COR-L47 (cell line): ENCODE results near the gene COL18A1.

Source experiments
- DNase-seq: peaks from one replicate; lab custom pipeline; 2025; lab: John Stamatoyannopoulos, UW

The COL18A1 gene

DNA sequence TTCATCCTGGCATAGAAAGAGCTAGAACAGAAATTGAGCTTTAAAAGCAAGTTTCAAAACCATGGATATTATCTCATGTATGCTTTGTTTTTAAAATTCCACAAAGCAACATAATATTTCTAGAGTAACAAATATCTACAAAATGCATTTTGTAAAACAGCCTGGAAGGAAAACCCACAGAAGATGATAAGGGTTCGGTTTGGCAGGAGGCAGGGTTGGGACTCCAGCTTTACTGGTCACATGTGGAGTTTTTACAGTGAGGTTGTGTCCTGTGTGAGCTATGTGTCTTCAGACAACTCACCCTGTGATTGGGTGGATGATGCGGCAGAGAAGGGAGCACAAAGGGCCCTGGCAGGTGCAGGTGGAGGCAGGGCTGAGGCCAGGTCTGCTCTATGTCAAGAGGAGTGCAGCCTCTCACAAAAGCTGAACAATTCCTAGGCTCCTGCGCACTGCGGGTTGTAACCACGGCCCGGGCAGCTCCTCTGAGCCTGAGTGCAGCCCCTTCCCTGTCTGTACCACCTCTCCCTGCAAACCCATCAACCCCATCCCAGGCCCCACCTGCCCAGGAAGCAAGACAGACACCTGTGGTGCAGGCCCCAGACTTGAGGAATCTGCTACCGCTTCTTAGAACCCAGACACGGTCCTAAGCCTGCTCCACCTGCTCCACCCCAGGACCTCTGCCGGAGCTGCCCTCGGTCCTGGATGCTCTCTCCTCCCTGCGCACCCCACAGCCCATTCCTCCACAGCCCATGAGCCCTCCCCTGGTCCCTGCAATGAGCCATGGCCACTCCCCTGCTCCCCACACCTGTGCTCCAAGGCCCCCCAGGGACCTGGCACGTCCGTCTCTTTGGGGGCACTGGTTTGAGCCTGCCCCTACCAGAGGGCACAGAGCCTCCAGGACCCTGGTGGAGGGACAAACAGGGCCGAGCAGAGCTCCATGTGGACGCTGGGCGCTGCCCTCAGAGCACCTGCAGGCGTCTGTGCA, 2.8 kb upstream of the COL18A1 start:
- DNase-seq, result no peak

DNA sequence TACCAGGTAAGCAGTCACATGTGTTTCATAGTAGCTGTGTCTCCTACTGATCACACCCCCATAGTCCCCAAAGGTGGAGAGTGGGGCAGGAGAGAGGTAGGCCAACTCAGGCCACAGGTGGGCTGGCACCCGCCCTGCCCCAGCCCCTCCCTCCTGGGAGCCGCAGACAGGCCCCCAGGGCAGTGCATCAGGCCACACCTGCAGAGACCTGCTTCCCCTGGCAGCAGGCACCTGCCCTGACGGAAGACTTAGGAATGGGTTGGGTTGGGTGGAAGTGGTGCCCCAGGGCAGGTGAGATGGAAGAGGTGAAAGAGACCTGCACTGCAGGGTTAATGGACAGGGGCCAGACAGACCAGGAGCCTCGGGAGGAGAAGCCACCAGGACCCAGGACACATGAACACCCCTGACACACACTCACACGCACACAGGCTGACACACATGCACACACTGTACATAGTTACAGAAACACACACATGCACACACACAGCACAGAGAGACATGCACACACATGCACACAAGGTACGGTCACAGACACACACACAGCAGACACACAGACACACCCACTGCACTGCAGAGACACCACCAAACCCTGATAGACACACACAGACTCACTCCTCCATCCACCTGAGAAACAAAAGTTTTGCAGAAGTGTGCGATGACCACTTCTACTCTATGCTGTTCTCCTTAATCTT, 1.7 kb upstream of the COL18A1 start:
- no peak for DNase-seq

DNA sequence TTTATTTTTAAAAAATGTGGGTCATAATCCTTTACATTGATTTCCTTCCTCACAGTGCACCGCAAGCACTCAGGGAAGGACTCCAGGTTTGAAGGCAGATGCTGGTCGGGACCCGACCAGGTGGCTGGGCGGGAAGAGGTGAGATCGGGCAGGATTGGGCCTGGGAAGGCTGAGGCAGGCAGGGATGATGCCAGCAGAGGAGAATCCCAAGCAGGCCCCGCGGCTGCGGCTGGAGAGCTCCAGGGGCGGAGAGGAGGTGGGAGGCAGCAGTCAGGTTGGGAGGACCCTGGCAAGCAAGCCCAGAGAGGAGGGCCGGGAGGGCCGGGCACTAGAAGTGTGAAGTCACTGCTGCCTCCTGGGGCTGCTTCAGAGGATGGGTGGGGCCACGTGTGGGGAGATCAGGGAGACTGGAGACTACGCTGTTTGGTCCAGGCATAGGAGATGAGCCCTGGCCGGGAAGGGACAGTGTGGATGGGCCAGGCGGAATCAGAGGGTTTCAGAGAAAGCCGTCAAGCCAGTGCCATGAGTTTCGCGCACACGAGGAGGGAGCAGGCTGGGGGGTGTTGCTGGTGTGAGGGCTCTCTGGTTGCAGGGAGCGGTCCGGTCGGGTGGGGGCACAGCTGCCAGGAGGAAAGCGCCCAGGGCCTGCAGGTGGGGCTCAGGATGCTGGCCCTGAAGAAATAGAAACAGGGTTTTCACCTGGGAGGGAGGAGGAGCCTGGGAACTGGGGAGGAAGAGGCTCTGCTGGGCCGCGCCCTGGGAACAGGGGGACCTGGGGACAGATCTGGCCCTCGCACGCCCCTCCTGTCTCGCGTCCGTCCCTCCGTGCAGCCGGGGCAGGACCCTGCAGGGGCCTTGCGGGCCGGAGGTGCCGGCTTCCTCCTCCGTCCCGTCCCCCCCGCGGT, 888 bp upstream of the COL18A1 start:
- DNase-seq, result no peak

GRCh38 chr21:45405271-45405818, 380 bp downstream of the COL18A1 start:
- no peak for DNase-seq

DNA sequence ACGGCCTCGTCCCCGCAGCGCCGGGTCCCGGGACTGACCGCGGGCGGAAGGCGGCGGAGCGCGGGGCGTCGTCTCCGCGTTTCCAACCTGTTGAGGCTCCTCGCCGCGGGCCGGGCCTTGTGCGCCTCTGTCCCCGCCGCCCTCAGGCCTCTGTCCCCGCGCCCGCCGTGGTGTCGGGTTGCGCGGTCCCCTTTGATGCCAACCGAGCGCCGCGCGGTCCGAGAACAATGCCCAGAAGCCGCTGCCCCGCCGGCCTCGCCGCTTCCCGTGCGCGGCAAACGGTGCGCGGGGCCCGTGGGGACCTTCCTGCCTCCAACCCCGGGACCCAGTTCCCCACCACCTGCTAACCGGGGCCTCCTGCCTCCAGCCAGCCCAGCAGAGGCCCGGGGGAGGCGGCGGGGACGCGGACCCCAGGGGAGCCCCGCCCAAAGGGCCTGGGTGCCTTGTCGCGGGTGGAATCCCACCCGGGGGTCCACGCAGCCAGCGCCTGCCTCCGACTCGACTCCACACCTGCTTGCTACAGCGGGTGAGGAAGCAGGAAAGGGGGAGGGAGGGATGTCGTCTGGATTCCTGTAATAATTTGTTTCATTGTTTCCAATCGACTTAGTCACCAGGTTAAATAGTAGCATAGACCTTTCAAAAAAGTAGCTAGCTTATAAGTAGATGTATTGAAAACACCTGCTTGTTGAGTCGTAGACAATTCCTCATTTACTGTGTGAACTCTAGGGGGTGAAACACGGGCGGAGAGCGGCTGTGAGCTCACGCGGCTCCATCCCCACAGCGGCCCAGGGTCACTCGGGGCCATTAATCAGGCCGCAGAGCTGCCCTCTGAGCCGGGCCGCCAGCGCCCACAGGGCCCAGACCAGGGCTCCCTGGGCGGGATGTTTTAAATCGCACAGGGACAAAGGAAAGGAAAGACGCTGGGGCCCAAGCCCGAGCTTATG, 1.1 kb downstream of the COL18A1 start:
- no peak for DNase-seq

- no peak for DNase-seq
Observed at GRCh38 chr21:45406801-45407628, 2.0 kb downstream of the COL18A1 start.

DNA sequence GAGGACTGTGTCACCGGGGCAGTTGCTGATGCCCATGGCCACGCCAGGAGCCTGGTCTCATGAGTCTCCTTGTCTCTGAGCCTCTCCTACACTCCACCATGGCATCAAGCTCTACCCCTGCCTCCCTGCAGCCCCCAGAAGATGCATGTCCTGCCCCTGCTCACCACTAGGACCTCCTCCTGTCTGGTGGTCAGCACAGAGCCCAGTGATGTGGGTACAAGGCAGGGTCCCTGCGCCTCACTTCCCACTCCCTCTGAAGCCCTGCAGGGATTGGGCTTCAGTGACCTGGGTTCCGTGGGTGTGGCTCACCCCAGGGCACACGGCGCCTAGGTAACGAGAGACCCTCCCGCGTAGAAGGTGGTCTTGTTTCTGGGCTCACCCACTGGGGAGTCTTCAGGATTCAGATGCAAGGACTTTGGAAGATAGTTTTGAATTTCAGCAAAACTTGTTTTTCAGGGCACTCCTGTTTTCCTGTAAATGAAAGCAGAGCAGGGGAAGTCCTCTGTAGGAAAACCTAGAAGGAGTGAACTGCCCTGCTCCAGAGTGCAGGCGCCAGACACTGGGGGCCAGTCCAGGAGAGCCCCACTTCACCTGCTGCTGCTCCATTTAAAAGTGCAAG, 2.8 kb downstream of the COL18A1 start:
- DNase-seq, result no peak

DNA sequence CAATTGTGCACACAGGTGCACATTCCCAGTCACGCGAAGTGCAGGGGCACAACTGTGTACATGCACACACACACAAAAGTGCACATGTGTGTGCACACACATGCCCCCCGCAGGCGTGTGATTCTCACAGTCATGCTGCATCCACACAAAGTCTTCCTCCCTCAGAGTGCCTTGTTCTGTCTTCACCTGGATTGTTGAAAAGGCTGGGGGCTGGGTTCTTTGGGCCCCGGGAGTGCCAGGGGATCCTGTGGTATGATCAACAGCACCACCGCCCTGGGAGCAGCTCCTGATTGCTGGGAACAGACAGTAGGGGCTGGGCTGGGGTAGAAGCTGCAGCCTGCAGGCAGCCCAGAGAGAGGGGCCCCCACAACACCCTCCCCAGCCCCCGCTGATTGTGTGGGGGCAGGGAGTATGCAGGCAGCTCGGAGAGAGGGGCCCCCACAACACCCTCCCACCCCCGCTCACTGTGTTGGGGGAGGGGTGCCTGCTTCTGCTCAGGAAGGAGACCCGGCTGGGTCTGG, 3.4 kb downstream of the COL18A1 start:
- DNase-seq, result no peak

DNA sequence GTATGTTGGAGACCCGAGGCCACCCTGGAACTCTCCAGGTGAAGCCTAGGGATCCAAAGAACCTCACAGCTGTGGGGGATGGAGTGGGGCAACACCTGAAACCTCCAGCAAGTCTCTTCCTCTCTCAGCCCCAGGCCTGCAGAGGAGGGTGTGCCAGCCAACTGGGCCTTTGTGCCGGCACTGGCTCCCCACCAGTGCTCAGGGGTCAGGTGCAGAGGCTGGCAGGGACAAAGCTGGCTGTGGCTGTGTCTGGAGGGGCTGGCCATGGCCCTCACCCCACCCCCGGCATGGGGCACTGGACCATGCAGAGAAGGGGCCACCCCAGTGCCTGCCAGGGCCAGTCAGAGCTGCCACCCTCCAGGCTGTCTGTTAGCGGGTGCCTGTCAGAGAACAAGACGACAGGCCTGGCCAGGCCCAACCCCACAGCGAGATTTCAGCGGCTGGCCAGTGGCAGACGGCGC, 3.9 kb downstream of the COL18A1 start:
- DNase-seq, result no peak

- no peak for DNase-seq
Observed at GRCh38 chr21:45409466-45410150, 4.6 kb downstream of the COL18A1 start.

- no peak for DNase-seq
Observed at GRCh38 chr21:45410151-45410864, 5.3 kb downstream of the COL18A1 start.

DNA sequence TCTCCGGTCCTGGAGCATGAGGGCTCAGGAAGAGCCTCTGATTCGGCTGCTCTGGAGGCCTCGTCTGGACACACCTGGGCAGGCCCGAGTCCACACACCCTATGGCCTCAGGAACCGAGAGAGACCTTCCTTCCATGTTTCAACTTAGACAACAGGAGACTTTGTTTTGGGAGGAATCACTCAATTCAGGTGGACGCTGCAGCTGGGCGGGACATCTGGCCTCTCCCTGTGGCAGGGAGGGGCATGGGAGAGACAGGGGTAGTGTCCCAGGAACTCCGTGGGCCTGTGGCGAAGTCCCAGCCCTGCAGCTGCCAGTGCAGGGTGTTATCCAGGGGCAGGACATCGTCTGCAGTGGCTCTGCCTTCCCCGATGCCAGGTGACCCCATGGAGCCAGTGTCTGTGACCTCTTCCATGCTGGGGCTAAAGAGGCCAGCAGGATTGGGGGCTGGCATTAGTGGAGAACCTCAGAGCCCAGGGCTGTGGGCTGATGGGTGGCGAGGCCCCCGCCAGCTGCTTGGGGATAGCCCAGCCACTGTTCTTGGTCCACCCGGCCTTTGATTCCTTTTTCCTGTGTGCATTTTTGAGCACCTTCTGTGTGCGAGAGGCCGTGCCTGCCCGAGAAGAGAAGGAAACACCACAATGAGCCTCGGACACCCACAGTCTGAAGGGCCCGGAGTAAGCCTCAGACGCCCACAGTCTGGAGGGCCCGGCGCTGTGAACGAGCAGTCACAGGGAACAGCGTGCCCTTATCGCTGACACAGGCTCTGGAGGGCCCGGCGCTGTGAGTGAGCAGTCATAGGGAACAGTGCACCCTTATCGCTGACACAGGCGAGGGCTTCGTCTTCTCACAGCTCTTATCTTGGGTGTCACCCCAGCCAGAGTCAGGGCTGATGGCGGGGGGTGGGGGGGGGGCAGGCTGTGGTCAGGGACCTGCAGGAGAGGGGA, 6.2 kb downstream of the COL18A1 start:
- no peak for DNase-seq

GRCh38 chr21:45411810-45412206, 6.8 kb downstream of the COL18A1 start:
- no peak for DNase-seq

GRCh38 chr21:45412491-45412890, 7.5 kb downstream of the COL18A1 start:
- no peak for DNase-seq

GRCh38 chr21:45412909-45413611, 8.1 kb downstream of the COL18A1 start:
- DNase-seq, result no peak

DNA sequence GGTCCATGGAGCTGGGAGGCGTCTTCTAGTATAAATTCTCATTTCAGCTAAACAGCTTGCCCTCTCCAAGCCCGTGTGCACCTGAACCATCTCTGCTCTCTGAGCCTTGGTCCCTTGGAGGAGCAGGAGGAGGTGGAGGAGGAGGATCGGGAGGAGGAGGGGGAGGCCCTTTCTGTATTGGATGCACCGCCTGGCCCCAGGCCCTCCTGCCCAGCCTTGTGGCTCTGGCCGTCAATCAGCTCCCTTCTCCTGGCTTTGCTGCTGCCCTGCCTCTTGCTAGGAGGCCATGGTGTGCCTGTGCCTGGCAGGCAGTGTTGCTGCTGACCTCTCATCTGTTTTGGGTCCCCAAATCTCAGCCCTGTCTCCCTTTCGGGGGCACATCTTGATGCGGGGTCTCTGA, 9.0 kb downstream of the COL18A1 start:
- no peak for DNase-seq
